ENCODE measurements around the gene CST9. TPM values are rescaled to one million over a fixed set of nuclear protein-coding genes. Genes with fewer than 3 reads are reported as not detected.

CST9 gene
- total RNA-seq, 1 experiment from 2014 or later: not detected

DNA sequence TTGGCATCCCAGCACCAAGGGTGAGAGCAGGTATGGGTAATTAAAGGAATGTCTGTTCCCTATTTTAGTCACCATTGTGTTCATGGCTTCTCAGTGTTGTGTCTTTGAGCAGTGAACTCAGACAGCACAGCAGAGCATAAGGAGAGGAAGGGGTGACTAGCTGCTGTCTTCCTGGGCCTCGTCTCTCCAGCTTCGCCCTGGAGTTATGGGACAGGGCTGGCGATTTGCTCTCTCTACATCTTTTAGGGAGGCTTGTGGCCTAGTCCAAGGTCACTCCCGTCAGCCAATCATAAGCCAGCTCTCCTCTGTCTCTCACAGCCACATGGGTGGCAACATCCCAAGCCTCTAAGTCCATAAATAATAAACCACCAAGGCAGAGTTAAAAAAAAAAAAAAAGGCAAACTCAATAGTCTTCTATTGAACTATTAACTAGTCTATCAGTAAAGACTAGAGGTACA lies 24.7 kb upstream of the CST9 start:
- Histone ChIP-seq H2BK15ac (ENCODE audit: low read depth, low read length) (no peak overlapping the region), H2BK20ac (ENCODE audit: low read depth, low read length, poor library complexity, severe bottlenecking) (no peak overlapping the region), H3K56ac (ENCODE audit: insufficient read length, low read depth, low read length) (no peak overlapping the region), H2BK120ac (ENCODE audit: low read depth, low read length, poor library complexity, severe bottlenecking) (no peak overlapping the region), H3T11ph (ENCODE audit: low read length) (no peak overlapping the region), H3K18ac (ENCODE audit: insufficient read length, low read depth, low read length) (no peak overlapping the region), H3K27me3 (ENCODE audit: insufficient read depth, low read length) (no peaks in the 10 kb centered on the region), H3K4ac (ENCODE audit: low read depth, low read length) (no peak overlapping the region), H4K91ac (ENCODE audit: insufficient read length, low read depth, low read length) (no peak overlapping the region), H3K23ac (ENCODE audit: insufficient read length, low read depth, low read length) (no peak overlapping the region), H2AFZ (ENCODE audit: low read length) (no peak overlapping the region), H3K79me2 (ENCODE audit: insufficient read depth, low read length) (no peaks in the 10 kb centered on the region), H3K27ac (ENCODE audit: insufficient read length, low read depth, low read length) (no peak overlapping the region), H3K9ac (ENCODE audit: extremely low read depth, insufficient read length, low read length) (no peak overlapping the region), H3K14ac (ENCODE audit: insufficient read depth, low read length) (no peak overlapping the region), H4K8ac (replicated peaks; ENCODE audit: insufficient read length, low read depth, low read length) (no peak overlapping the region), H3K4me2 (ENCODE audit: insufficient read depth, insufficient read length, low read length) (no peak overlapping the region), H3K79me1 (ENCODE audit: insufficient read depth, low read depth, low read length, poor library complexity, severe bottlenecking) (no peaks in the 10 kb centered on the region), H2BK12ac (ENCODE audit: insufficient read length, low read depth, low read length) (no peak overlapping the region), H4K20me1 (ENCODE audit: control insufficient read depth, insufficient read depth, insufficient read length) (no peaks in the 10 kb centered on the region), H2BK5ac (ENCODE audit: insufficient read length, low read length) (no peak overlapping the region), H4K5ac (ENCODE audit: insufficient read length, low read depth, low read length) (no peak overlapping the region), H3K9me3 (ENCODE audit: control insufficient read depth, low read depth, low read length) (no peaks in the 10 kb centered on the region), H3K4me1 (ENCODE audit: insufficient read depth, low read length) (no peaks in the 10 kb centered on the region), H2AK5ac (ENCODE audit: insufficient read length, low read length) (no peak overlapping the region), H3K23me2 (ENCODE audit: insufficient read length, low read depth, low read length, poor library complexity, severe bottlenecking) (no peaks in the 10 kb centered on the region)
- no peak overlapping the region for H3K4me3 Mint-ChIP-seq
- TF ChIP-seq, protein P1, sequence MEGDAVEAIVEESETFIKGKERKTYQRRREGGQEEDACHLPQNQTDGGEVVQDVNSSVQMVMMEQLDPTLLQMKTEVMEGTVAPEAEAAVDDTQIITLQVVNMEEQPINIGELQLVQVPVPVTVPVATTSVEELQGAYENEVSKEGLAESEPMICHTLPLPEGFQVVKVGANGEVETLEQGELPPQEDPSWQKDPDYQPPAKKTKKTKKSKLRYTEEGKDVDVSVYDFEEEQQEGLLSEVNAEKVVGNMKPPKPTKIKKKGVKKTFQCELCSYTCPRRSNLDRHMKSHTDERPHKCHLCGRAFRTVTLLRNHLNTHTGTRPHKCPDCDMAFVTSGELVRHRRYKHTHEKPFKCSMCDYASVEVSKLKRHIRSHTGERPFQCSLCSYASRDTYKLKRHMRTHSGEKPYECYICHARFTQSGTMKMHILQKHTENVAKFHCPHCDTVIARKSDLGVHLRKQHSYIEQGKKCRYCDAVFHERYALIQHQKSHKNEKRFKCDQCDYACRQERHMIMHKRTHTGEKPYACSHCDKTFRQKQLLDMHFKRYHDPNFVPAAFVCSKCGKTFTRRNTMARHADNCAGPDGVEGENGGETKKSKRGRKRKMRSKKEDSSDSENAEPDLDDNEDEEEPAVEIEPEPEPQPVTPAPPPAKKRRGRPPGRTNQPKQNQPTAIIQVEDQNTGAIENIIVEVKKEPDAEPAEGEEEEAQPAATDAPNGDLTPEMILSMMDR (conservative IDR thresholded peaks at IDR 0.05): no peak
- no peak overlapping the region for H3K27ac Mint-ChIP-seq
- H3K4me1 Mint-ChIP-seq: peaks cover 19 to 30% of the 10 kb centered on the region in 2 experiments
- peaks cover 0 to 12% (median 0%) of the 10 kb centered on the region in 3 experiments; a peak in 4 of 7 replicates for H3K36me3 Mint-ChIP-seq (ENCODE audit: insufficient read depth in 1 of 3, low read depth in 3 of 3)
- peaks cover 7% of the 10 kb centered on the region for H3K27me3 Mint-ChIP-seq (ENCODE audit: low read depth)
- peaks cover 0 to 3% of the 10 kb centered on the region in 2 experiments; a peak in 1 of 5 replicates for H3K9me3 Mint-ChIP-seq
- DNase-seq: no peak
- no CpG with 5 or more reads among the region's 4 CpGs for WGBS (ENCODE audit: extremely low coverage, insufficient read length, low lambda C conversion rate)
